Activated B cell treated with CpG ODN at 0.5 μM for 24 hours (primary cell): ENCODE measurements around the gene SCYGR3. TPM values are rescaled to one million over a fixed set of nuclear protein-coding genes. Genes with fewer than 3 reads are reported as not detected.

Source experiments
- ATAC-seq: fragments of 200-7000 bp; cut with Tn5 transposase; one replicate; pipeline ENCODE4 v1.10.0; 2021; ENCODE audit warnings: low read depth, mild to moderate bottlenecking, moderate library complexity
- CTCF ChIA-PET: fragments of 350-600 bp; sonication (Branson Sonifier 250); formaldehyde crosslinking; loops from one replicate; lab custom pipeline; 2021; ENCODE audit warnings: antibody characterized with exemption; lab: Charles Lee
- POLR2A ChIA-PET: fragments of 350-600 bp; sonication (Branson Sonifier 250); formaldehyde crosslinking; loops from one replicate; lab custom pipeline; 2021; ENCODE audit warnings: antibody characterized with exemption; lab: Charles Lee
- DNase-seq: peaks from one replicate; pipeline ENCODE4 v3.0.0; 2022
- H3K27ac Mint-ChIP-seq: one replicate; pipeline ENCODE4 v1.8.0; 2020; ENCODE audit warnings: mixed read lengths
- H3K27me3 Mint-ChIP-seq: one replicate; pipeline ENCODE4 v1.8.0; 2021; ENCODE audit warnings: mixed read lengths
- H3K36me3 Mint-ChIP-seq: one replicate; pipeline ENCODE4 v1.8.0; 2021; ENCODE audit warnings: low read depth, mixed read lengths
- H3K4me1 Mint-ChIP-seq: one replicate; pipeline ENCODE4 v1.8.0; 2021; ENCODE audit warnings: mixed read lengths
- H3K4me3 Mint-ChIP-seq: one replicate; pipeline ENCODE4 v1.8.0; 2020; ENCODE audit warnings: mild to moderate bottlenecking, mixed read lengths
- H3K9me3 Mint-ChIP-seq: one replicate; pipeline ENCODE4 v1.8.0; 2020; ENCODE audit warnings: mixed read lengths
- intact Hi-C: fragments of 100-400 bp; cut with micrococcal nuclease; formaldehyde crosslinking; loops from one replicate; pipeline ENCODE4 v1.15.1; 2024
- total RNA-seq: library from RNA; stranded (reverse); gene quantifications from 2 replicates; pipeline ENCODE4 v1.2.3, GENCODE V29; 2022
- TF ChIP-seq, protein P1 (sequence below): fragments of 200-600 bp; IDR thresholded peaks from one replicate; pipeline ENCODE4 v1.8.0; 2022; ENCODE audit warnings: antibody characterized with exemption, mild to moderate bottlenecking

Gene SCYGR3, protein sequence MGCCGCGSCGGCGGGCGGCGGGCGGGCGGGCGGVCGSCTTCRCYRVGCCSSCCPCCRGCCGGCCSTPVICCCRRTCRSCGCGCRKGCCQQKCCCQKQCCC
- total RNA-seq: not detected in 2 replicates

DNA sequence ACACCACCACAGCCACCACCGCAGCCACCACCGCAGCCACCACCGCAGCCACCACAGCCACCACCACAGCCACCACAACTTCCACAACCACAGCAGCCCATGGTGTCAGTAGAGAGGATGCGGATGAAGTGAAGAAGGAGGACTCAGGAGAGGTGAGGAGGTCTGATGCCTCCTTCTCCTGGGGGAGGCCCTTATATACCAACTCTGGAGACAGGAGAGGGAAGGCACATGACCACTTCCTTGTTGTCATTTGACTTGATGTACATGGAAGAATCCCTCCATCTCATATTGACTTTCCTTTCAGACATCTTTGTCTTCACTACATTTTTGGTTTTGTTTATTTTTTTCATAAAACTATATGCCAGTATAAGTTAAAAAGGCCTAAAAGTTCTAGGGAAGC, at the start of gene SCYGR3:
SCYGR3 (minus strand) TSS at position 101 of the 400 bp plus-strand sequence; CDS start at position 101, 0 bp downstream.
- POLR2A ChIA-PET: no interaction called here
- CTCF ChIA-PET: no interaction called here
- peaks cover 3% of the 10 kb centered on the region for H3K27me3 Mint-ChIP-seq
- no peaks in the 10 kb centered on the region for H3K9me3 Mint-ChIP-seq
- H3K4me1 Mint-ChIP-seq: peaks cover 2% of the 10 kb centered on the region
- ATAC-seq: no peak
- H3K27ac Mint-ChIP-seq: no peak within 1 kb of the TSS
- intact Hi-C loops: no loop called here
- H3K4me3 Mint-ChIP-seq: no peak within 1 kb of the TSS
- H3K36me3 Mint-ChIP-seq: no peaks in the 10 kb centered on the region
- no peak for DNase-seq
- TF ChIP-seq, protein P1, sequence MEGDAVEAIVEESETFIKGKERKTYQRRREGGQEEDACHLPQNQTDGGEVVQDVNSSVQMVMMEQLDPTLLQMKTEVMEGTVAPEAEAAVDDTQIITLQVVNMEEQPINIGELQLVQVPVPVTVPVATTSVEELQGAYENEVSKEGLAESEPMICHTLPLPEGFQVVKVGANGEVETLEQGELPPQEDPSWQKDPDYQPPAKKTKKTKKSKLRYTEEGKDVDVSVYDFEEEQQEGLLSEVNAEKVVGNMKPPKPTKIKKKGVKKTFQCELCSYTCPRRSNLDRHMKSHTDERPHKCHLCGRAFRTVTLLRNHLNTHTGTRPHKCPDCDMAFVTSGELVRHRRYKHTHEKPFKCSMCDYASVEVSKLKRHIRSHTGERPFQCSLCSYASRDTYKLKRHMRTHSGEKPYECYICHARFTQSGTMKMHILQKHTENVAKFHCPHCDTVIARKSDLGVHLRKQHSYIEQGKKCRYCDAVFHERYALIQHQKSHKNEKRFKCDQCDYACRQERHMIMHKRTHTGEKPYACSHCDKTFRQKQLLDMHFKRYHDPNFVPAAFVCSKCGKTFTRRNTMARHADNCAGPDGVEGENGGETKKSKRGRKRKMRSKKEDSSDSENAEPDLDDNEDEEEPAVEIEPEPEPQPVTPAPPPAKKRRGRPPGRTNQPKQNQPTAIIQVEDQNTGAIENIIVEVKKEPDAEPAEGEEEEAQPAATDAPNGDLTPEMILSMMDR: no peak

DNA sequence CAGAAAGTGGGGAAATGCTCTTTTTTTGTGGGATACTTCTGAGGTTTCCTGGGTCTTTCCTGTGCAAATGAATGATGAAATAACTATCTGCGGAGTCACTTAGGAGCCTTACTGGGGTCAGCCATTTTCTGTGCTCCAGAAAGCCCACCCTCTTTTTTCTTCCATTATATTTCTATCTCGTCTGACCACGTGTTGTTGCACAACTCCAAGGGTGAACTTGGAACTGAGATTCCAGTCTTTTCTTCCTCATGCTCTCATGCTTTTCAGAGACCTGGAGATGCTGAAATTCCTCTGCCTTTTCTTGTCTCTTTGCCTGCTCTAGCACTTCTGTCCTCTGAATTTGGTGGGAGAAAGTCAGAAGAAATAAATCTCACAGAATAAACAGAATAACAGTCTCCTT, 47.2 kb upstream of the SCYGR3 start:
- intact Hi-C loops: no loop called here
- Mint-ChIP-seq H3K4me1 (no peaks in the 10 kb centered on the region), H3K4me3 (no peak overlapping the region), H3K27ac (no peak overlapping the region), H3K36me3 (no peaks in the 10 kb centered on the region), H3K9me3 (no peaks in the 10 kb centered on the region), H3K27me3 (peaks cover 7% of the 10 kb centered on the region)
- TF ChIP-seq, protein P1: no peak
- POLR2A ChIA-PET: no interaction called here
- no peak for DNase-seq
- no peak for ATAC-seq
- CTCF ChIA-PET: interaction anchor here (1.4 kb wide), 1 partner anchor 104 kb away, joined by 7 read pairs; no protein-coding TSS in a partner anchor

DNA sequence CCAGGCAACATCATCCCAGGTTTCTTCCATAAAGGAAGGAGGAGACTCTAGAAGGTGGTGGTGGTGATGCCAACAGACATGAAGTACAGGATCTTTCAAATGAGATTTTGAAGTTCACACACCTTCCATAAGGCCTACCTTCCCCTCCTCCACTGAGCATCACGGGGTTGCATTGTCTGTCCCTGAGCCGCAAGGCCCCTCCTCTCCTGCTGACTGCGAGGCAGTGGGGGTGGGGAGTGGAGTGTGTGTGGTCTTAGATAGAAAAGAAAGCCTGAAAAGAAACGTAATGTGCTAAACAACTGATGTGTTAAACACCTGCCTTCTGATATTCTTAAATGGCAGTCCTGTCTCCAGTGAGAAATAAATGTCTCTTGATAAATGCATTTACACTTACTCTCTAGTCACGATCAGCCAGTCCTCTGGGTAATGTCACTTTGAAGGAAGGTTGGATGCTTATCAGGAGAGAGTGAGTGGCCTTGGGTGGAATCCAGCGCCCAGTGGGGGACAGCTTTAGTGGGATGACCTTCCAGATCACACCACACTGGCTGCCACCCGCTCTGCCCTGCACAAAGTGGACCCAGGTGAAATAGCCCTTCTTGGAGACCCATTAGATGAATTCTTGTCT, 46.5 kb upstream of the SCYGR3 start:
- no peaks in the 10 kb centered on the region for H3K36me3 Mint-ChIP-seq
- CTCF ChIA-PET: no interaction called here
- intact Hi-C loops: no loop called here
- no peak for DNase-seq
- no peak overlapping the region for H3K27ac Mint-ChIP-seq
- H3K9me3 Mint-ChIP-seq: no peaks in the 10 kb centered on the region
- peaks cover 7% of the 10 kb centered on the region for H3K27me3 Mint-ChIP-seq
- H3K4me3 Mint-ChIP-seq: no peak overlapping the region
- no peaks in the 10 kb centered on the region for H3K4me1 Mint-ChIP-seq
- ATAC-seq: no peak
- TF ChIP-seq, protein P1: no peak
- POLR2A ChIA-PET: no interaction called here

DNA sequence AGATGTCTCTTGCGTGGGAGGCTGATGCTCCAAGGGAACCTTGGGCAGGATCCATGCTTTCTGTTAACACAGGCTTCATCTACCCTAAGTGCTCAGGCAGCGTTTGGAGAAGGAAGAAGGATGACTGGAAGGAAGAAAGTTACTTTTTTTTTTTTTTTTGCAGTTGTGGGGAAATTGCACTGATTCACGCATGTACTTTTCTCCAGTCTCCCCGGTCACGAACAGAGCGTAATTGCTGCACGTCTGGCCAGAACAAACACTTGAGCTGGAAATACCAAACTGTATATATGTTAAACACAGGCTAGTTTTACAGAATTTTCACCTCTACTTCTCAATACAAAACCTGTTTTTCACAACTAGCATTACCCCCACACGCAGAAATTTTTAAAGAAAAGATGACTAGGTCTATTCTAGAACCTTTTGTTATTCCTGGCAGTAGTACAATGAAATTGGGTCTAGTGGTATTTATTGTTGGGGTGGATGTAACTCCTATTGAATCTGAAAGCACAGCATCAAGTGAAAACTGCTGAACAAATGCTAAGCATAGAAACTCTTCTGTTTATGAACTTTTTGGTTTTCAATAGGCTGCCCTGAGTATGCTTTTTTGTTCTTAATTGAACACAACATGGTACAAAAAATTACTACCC, 42.7 kb upstream of the SCYGR3 start:
- Mint-ChIP-seq H3K4me3 (no peak overlapping the region), H3K4me1 (no peaks in the 10 kb centered on the region), H3K27me3 (peaks cover 5% of the 10 kb centered on the region), H3K27ac (no peak overlapping the region), H3K36me3 (no peaks in the 10 kb centered on the region), H3K9me3 (no peaks in the 10 kb centered on the region)
- TF ChIP-seq, protein P1: no peak
- DNase-seq (no peak), ATAC-seq (no peak)
- ChIA-PET POLR2A (no interaction called here), CTCF (interaction anchor here (1.1 to 2.3 kb wide), 3 partner anchors 13 to 177 kb away, joined by 5 to 17 read pairs (median 7); no protein-coding TSS in a partner anchor)
- intact Hi-C loops: loop anchor here (5.0 kb wide), 1 partner anchor 250 kb away; no protein-coding TSS in a partner anchor

DNA sequence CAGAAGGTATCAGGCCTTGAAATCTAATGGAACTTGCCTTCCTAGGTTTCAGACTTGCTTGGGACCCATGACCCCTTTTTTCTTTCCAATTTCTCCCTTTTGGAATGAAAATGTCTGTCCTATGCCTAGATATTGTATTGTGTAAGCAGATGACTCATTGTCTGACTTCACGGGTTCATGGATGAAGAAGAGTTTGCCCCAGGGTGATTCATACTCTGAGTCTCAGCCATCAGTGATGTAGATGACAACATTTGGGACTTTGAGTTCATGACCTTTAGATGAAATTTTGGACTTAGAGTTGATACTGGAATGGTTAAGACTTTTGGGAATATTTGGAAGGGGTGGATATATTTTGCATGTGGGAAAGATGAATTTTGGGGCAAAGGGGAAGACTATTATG, 40.8 kb upstream of the SCYGR3 start:
- ATAC-seq (no peak), DNase-seq (no peak)
- intact Hi-C loops: loop anchor here (5.0 kb wide), 1 partner anchor 248 kb away; no protein-coding TSS in a partner anchor
- Mint-ChIP-seq H3K36me3 (no peaks in the 10 kb centered on the region), H3K4me3 (no peak overlapping the region), H3K27me3 (peaks cover 7% of the 10 kb centered on the region), H3K27ac (no peak overlapping the region), H3K4me1 (no peaks in the 10 kb centered on the region), H3K9me3 (no peaks in the 10 kb centered on the region)
- TF ChIP-seq, protein P1: no peak
- ChIA-PET CTCF (no interaction called here), POLR2A (no interaction called here)
